ENCODE results near the gene KIAA1549. TPM values are rescaled to one million over a fixed set of nuclear protein-coding genes. Genes with fewer than 3 reads are reported as not detected.

KIAA1549 gene
- total RNA-seq, 4 donors from 2014 or later, result 1.6 to 5.0 (median 3.3) TPM

DNA sequence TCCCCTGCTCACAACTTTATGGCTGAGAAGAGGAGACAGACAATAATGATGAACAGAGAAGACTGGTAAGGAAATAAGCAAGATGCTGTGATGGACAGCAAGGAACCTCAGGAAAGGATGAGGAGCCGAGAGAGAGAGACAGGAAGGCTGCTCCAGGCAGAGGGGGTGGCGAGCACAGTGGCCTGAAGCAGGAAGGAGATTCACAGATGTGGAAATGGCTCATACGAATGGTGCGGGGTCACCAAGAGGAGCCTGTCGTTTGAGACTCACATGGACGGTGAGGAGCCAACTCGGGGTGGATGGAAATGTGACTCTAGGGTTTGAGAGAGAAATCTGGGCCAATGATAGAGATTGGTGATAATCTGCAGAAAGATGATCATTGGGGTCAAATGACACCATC, 43.7 kb downstream of the KIAA1549 start:
- Histone ChIP-seq H3K27ac (no peak overlapping the region), H3K4me1 (peaks cover 0 to 5% (median 0%) of the 10 kb centered on the region in 4 donors), H3K27me3 (no peaks in the 10 kb centered on the region), H3K36me3 (no peaks in the 10 kb centered on the region), H3K9me3 (no peaks in the 10 kb centered on the region), H3K4me3 (no peak overlapping the region)
- no peak for TF ChIP-seq POLR2A (IDR thresholded peaks at IDR 0.05)
- TF ChIP-seq, protein P1, sequence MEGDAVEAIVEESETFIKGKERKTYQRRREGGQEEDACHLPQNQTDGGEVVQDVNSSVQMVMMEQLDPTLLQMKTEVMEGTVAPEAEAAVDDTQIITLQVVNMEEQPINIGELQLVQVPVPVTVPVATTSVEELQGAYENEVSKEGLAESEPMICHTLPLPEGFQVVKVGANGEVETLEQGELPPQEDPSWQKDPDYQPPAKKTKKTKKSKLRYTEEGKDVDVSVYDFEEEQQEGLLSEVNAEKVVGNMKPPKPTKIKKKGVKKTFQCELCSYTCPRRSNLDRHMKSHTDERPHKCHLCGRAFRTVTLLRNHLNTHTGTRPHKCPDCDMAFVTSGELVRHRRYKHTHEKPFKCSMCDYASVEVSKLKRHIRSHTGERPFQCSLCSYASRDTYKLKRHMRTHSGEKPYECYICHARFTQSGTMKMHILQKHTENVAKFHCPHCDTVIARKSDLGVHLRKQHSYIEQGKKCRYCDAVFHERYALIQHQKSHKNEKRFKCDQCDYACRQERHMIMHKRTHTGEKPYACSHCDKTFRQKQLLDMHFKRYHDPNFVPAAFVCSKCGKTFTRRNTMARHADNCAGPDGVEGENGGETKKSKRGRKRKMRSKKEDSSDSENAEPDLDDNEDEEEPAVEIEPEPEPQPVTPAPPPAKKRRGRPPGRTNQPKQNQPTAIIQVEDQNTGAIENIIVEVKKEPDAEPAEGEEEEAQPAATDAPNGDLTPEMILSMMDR (IDR thresholded peaks at IDR 0.05), result no peak
- no peak for DNase-seq

DNA sequence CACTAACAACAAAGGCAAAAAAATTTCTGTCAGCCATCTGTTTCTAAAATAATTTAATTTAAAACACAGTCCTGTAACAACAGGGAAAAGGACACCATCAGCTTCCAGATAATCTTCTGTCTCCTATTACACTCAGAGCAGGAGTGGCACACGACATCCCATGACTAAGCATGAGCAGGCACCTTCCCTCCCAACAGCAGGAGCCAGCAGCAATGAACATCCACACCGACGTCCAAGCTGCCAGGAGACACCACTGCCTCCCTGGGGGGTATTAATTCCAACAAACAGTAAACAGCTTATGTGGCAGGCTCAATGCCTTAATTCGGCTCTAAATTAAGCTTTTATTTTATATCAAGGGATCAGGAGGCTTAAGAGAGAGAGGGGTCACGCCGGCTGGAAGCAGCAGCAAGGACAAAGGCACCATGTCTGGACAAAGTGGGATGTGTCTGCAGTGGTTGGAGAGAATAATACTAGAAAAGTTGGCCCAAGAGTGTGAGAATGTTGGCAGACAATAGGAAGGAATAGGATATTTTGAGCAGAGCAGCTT, 45.7 kb downstream of the KIAA1549 start:
- no peak overlapping the region for H3K27ac ChIP-seq
- no peak for DNase-seq

DNA sequence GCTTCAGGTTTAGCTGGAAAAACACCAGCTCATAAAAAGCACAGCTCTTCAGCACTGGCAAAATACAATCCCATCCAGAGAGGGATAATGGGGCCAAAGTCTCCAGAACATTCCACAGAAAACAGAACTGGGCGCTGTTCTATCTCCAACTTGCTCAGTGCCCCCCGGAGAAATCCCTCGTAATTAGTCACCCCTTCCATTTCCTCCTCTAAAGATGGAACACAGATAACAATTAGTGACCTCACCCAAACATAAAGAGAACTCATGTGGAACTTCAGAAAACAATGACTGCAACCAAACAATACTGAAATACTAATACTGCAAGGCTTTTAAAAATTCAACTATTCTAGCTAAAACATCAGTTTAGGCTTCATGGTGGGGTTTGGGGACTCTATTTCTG, 46.3 kb downstream of the KIAA1549 start:
- Histone ChIP-seq H3K9me3 (no peaks in the 10 kb centered on the region), H3K27ac (no peak overlapping the region), H3K4me3 (no peak overlapping the region), H3K36me3 (no peaks in the 10 kb centered on the region), H3K27me3 (no peaks in the 10 kb centered on the region), H3K4me1 (peaks cover 0 to 5% (median 0%) of the 10 kb centered on the region in 4 donors)
- no peak for TF ChIP-seq POLR2A (IDR thresholded peaks at IDR 0.05)
- TF ChIP-seq, protein P1 (IDR thresholded peaks at IDR 0.05), result no peak
- no peak for DNase-seq

More for the DNA sequence above, 45.7 kb downstream of the KIAA1549 start:
- Histone ChIP-seq H3K27me3 (no peaks in the 10 kb centered on the region), H3K36me3 (no peaks in the 10 kb centered on the region), H3K4me1 (peaks cover 0 to 5% (median 0%) of the 10 kb centered on the region in 4 donors), H3K9me3 (no peaks in the 10 kb centered on the region), H3K4me3 (no peak overlapping the region)
- no peak for TF ChIP-seq POLR2A (IDR thresholded peaks at IDR 0.05)
- TF ChIP-seq, protein P1 (IDR thresholded peaks at IDR 0.05), result no peak

DNA sequence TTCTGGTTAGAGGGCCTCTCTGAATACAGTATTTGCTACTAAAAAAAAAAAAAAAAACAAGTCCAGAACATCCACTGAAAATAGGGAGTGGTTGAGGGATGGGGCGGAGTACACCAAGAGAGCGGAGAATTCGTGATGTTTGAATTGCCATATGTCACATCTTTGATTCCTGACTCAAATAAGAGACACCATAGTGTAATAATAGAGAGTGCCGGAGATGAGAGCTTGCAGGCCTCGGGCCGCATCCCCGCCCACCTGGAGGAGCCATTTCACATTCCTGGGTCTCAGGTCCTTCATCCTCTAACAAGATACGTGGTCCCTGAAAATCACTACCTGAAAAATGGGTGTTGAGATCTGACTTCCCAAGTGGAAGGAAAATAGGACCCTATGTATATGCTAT, 46.8 kb downstream of the KIAA1549 start:
- Histone ChIP-seq H3K27me3 (no peaks in the 10 kb centered on the region), H3K9me3 (no peaks in the 10 kb centered on the region), H3K4me3 (no peak overlapping the region), H3K27ac (no peak overlapping the region), H3K4me1 (peaks cover 0 to 5% (median 0%) of the 10 kb centered on the region in 4 donors), H3K36me3 (no peaks in the 10 kb centered on the region)
- DNase-seq, result no peak
- TF ChIP-seq POLR2A (IDR thresholded peaks at IDR 0.05), result no peak
- TF ChIP-seq, protein P1 (IDR thresholded peaks at IDR 0.05), result no peak

DNA sequence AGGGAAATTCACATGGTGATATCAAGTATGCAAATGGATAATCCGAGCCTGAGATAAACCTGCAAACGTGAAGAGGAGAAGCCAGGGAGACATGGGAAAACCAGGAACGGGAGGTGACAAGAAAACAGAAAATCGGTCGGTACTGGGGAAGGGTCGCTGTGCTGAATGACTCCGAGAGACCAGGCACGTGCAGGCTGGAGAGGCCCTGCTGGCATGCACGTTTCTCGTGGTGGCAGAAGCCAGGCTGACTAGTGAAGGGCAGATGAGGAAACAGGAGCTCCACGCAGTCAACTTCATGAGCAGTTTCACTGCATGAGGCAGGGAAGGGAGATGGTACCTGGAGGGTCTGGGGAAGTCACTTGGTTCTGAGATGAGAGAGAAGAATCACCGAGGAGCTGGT, 48.3 kb downstream of the KIAA1549 start:
- Histone ChIP-seq H3K4me3 (no peak overlapping the region), H3K27me3 (no peaks in the 10 kb centered on the region), H3K36me3 (no peaks in the 10 kb centered on the region), H3K27ac (no peak overlapping the region), H3K4me1 (peaks cover 0 to 5% (median 0%) of the 10 kb centered on the region in 4 donors), H3K9me3 (no peaks in the 10 kb centered on the region)
- no peak for TF ChIP-seq POLR2A (IDR thresholded peaks at IDR 0.05)
- TF ChIP-seq, protein P1 (IDR thresholded peaks at IDR 0.05), result no peak
- DNase-seq, result no peak

DNA sequence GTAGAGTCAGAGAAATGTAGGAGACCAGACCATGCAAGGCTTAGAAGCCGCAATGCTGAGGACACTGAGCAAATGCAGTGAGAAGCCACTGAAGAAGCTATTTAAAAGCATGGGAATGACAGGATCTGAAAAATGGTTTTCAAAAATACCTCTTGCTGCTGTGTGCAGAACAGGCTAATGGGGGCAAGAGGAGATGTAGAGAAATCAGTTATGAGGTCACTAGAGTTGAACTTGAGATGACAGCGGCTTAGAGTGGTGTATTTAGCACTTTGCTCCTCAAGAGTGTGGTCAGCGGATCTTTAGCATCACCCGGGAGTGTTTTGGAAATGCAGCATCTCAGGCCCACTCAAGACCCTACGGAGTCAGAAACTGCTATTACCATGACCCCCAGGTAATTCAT, 48.8 kb downstream of the KIAA1549 start:
- H3K4me1 ChIP-seq, result peaks cover 0 to 5% (median 0%) of the 10 kb centered on the region in 4 donors
- DNase-seq, result no peak
- no peaks in the 10 kb centered on the region for H3K36me3 ChIP-seq
- H3K27me3 ChIP-seq, result no peaks in the 10 kb centered on the region
- no peaks in the 10 kb centered on the region for H3K9me3 ChIP-seq
- no peak overlapping the region for H3K27ac ChIP-seq
- no peak overlapping the region for H3K4me3 ChIP-seq
- TF ChIP-seq, protein P1 (IDR thresholded peaks at IDR 0.05), result no peak
- no peak for TF ChIP-seq POLR2A (IDR thresholded peaks at IDR 0.05)

Measured in Peyer's patch (tissue), 4 donors.